22Rv1 (cell line): ENCODE measurements around the gene TXNDC12.

ENCODE experiments used
- ZFX ChIP-seq: fragments of 450-650 bp; IDR thresholded peaks from 2 replicates; pipeline ENCODE4 v1.6.1; 2017; ENCODE audit warnings: antibody characterized with exemption, borderline replicate concordance
- TF ChIP-seq, protein P1 (sequence below): fragments of 450-650 bp; IDR thresholded peaks from 2 replicates; pipeline ENCODE4 v1.5.1; 2017; ENCODE audit warnings: mild to moderate bottlenecking

DNA sequence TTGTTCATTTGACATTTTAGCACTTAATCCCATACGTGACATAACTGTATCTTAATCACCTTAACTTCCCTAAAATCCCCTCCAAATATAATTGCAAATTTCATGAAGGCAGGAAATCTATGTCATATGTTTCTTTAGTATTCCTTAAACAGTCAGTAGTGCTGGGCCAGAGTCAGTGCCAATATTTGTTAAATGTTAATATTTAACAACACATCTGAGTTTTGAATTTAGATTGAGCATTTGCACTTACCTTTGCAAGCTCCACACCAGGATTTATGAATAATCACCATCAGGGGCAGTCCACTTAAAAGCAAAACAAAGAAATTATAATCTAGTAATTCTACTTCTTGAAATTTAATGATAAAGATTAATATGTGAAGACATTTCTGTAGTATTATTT is 26.7 kb downstream of the TXNDC12 start:
- TF ChIP-seq, protein P1, sequence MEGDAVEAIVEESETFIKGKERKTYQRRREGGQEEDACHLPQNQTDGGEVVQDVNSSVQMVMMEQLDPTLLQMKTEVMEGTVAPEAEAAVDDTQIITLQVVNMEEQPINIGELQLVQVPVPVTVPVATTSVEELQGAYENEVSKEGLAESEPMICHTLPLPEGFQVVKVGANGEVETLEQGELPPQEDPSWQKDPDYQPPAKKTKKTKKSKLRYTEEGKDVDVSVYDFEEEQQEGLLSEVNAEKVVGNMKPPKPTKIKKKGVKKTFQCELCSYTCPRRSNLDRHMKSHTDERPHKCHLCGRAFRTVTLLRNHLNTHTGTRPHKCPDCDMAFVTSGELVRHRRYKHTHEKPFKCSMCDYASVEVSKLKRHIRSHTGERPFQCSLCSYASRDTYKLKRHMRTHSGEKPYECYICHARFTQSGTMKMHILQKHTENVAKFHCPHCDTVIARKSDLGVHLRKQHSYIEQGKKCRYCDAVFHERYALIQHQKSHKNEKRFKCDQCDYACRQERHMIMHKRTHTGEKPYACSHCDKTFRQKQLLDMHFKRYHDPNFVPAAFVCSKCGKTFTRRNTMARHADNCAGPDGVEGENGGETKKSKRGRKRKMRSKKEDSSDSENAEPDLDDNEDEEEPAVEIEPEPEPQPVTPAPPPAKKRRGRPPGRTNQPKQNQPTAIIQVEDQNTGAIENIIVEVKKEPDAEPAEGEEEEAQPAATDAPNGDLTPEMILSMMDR = no peak
- no peak for TF ChIP-seq ZFX
